Esophagus squamous epithelium (tissue), 5 donors: Measurements from ENCODE around the gene TXNDC17. TPM values are rescaled to one million over a fixed set of nuclear protein-coding genes. Genes with fewer than 3 reads are reported as not detected.

Source experiments
- DNase-seq: peaks from one replicate; lab custom pipeline; 2025; lab: John Stamatoyannopoulos, UW
- H3K27ac ChIP-seq, 4 donors: fragments of 200-600 bp; sonication (generic); one replicate each; pipeline ENCODE4 v1.5.1; 2016 to 2019; ENCODE audit warnings: mild to moderate bottlenecking in 1 of 4
- H3K27me3 ChIP-seq, 4 donors: fragments of 200-600 bp; sonication (generic); 1 replicate in 3 of 4; 2 replicates in 1 of 4; pipeline versions ENCODE4 v1.5.1 to v1.6.0; 2017 to 2021; ENCODE audit warnings: antibody characterized with exemption in 1 of 4
- H3K36me3 ChIP-seq, 3 donors: fragments of 200-600 bp; sonication (generic); one replicate each; pipeline ENCODE4 v1.5.1; 2016 to 2019
- H3K4me1 ChIP-seq, 3 donors: fragments of 200-600 bp; sonication (generic); one replicate each; pipeline ENCODE4 v1.5.1; 2017 to 2019
- H3K4me3 ChIP-seq, 4 donors: fragments of 200-600 bp; sonication (generic); 1 replicate in 3 of 4; 2 replicates in 1 of 4; pipeline ENCODE4 v1.5.1; 2016 to 2019; ENCODE audit warnings: mild to moderate bottlenecking in 2 of 4, moderate library complexity in 1 of 4
- H3K9me3 ChIP-seq, 3 donors: fragments of 200-600 bp; sonication (generic); one replicate each; pipeline ENCODE4 v1.5.1; 2016 to 2019
- CTCF ChIP-seq, 6 experiments: fragments of 450-650 bp in 4 of 6; fragments of 200-600 bp in 2 of 6; sonication (generic) in 2 of 6; IDR thresholded peaks; one replicate each; pipeline ENCODE4 v1.5.1; 2016 to 2019; ENCODE audit warnings: antibody characterized with exemption in 6 of 6, mild to moderate bottlenecking in 4 of 6, moderate library complexity in 4 of 6
- POLR2A ChIP-seq, 4 donors: fragments of 450-650 bp; IDR thresholded peaks; one replicate each; pipeline ENCODE4 v1.6.1; 2017; ENCODE audit warnings: antibody characterized with exemption in 4 of 4, mild to moderate bottlenecking in 4 of 4, moderate library complexity in 3 of 4
- WGBS, 2 donors: methylation state at CpG; one replicate each; pipeline ENCODE4 v1.1.5; 2018; 5-methylcytosine and 5-hydroxymethylcytosine counted together
- intact Hi-C: fragments of 100-400 bp; cut with DNase I; formaldehyde crosslinking; loops from one replicate; pipeline ENCODE4 v1.15.0; 2022
- total RNA-seq, 4 donors: library from RNA; depleted of rRNA; stranded (reverse); fragments of >200 nt; gene quantifications; one replicate each; pipeline ENCODE4 v1.1.0, GENCODE V29; 2016
- donor health status: DM: yes; HTN: yes; CAD: no.

Gene TXNDC17
- total RNA-seq, 4 donors from 2014 or later = 446 to 796 (median 696) TPM

- H3K27ac ChIP-seq = no peak overlapping the region
- no peak overlapping the region for H3K4me3 ChIP-seq
- peaks cover 0 to 12% (median 0%) of the 10 kb centered on the region in 3 donors for H3K4me1 ChIP-seq
- DNase-seq = no peak
- H3K36me3 ChIP-seq = no peaks in the 10 kb centered on the region
- intact Hi-C loops = no loop called here
- TF ChIP-seq CTCF (IDR thresholded peaks at IDR 0.05) (no peak), POLR2A (IDR thresholded peaks at IDR 0.05) (no peak)
- H3K9me3 ChIP-seq = no peaks in the 10 kb centered on the region
- 69 to 75% methylated on average over 6 to 7 of the region's 7 CpGs for WGBS, 2 donors
- H3K27me3 ChIP-seq = peaks cover 0 to 20% (median 0%) of the 10 kb centered on the region in 4 donors
Observed at GRCh38 chr17:6684460-6684783, 43.6 kb downstream of the TXNDC17 start.

DNA sequence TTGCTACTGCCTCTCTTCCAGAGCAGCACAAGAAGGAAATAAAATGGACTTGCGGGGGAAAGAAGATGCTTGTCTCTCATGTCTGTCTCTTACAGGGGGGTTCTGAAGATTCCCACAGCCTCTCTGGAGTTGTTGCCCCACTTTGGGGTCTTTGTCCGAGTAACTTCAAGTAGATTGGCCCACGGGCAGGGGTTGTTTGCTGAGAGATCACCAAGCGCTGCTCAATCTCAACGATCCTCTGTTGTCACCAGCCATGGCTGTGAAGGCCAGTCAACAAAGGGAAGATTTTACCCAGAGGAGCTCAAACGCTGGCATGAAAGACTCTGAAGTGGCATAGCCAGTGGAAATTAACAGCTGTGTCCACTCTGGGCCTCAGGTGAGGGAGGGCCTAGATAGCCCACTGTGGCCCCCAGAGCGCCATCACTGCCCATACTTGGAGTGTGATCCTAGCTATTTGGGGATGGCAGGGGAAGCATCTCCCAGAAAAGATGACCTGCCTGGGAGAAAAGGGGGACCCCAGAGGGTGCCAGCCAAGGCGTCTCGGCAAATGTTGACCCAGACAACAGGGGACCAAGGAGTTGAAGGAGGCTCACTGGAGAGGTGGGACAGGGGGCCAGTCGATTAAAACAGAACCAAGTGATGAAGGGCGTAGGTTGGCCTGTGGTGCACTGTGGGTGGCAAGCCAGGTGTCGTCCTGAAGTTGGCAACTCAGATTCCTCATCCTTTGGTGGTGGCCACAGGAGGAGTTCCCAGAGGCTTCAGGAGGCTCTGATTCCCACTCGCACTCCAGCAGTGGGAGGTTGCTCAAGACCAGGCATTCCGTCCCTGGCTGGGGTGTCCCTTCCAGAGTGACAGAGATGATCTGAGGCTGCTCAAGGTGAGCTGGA lies 44.3 kb downstream of the TXNDC17 start:
- 73% methylated on average over 5 to 13 of the region's 14 CpGs for WGBS, 2 donors
- intact Hi-C loops = no loop called here

DNA sequence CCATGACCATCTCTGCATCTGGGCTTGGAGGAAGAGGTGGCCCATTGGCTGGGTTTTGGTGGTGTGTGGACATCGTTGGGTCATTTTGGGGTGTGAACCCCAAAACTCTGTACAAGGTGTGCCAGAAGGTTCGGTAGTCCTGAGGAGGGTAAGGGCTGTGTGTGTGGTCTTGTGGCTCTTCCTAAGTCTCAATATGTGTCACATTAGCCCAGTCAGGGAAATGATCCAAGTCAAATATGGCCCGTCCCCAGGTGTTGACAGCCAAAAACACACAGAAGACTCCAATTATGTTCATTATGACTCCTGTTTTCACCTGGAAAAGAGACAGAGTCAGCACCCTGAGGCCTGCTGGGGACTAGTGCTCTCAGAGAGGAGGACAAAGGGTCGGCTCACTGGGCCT lies 45.2 kb downstream of the TXNDC17 start:
- DNase-seq = no peak
- H3K27me3 ChIP-seq = peaks cover 0 to 17% (median 0%) of the 10 kb centered on the region in 4 donors
- intact Hi-C loops = no loop called here

More for the DNA sequence above, 44.3 kb downstream of the TXNDC17 start:
- Histone ChIP-seq H3K27ac (no peak overlapping the region), H3K36me3 (no peaks in the 10 kb centered on the region), H3K4me1 (peaks cover 0 to 8% (median 0%) of the 10 kb centered on the region in 3 donors), H3K9me3 (no peaks in the 10 kb centered on the region), H3K4me3 (no peak overlapping the region), H3K27me3 (peaks cover 0 to 17% (median 0%) of the 10 kb centered on the region in 4 donors)
- TF ChIP-seq POLR2A (IDR thresholded peaks at IDR 0.05) = no peak
- TF ChIP-seq CTCF (IDR thresholded peaks at IDR 0.05) = no peak
- DNase-seq = no peak

GRCh38 chr17:6688944-6689343 lies 48.1 kb downstream of the TXNDC17 start:
- no peaks in the 10 kb centered on the region for H3K36me3 ChIP-seq
- no peak overlapping the region for H3K4me3 ChIP-seq
- no peaks in the 10 kb centered on the region for H3K4me1 ChIP-seq
- peaks cover 0 to 18% (median 0%) of the 10 kb centered on the region in 4 donors for H3K27me3 ChIP-seq
- 87 to 88% methylated on average over 9 of the region's 9 CpGs for WGBS, 2 donors
- no peak for DNase-seq
- TF ChIP-seq CTCF (IDR thresholded peaks at IDR 0.05) = no peak
- TF ChIP-seq POLR2A (IDR thresholded peaks at IDR 0.05) = no peak
- no peak overlapping the region for H3K27ac ChIP-seq
- intact Hi-C loops = no loop called here
- no peaks in the 10 kb centered on the region for H3K9me3 ChIP-seq

More for the DNA sequence above, 45.2 kb downstream of the TXNDC17 start:
- TF ChIP-seq CTCF (IDR thresholded peaks at IDR 0.05) = no peak
- no peak for TF ChIP-seq POLR2A (IDR thresholded peaks at IDR 0.05)
- WGBS, 2 donors = 62 to 71% methylated on average over 1 to 2 of the region's 4 CpGs
- H3K27ac ChIP-seq = no peak overlapping the region
- H3K9me3 ChIP-seq = no peaks in the 10 kb centered on the region
- no peak overlapping the region for H3K4me3 ChIP-seq
- peaks cover 0 to 6% (median 0%) of the 10 kb centered on the region in 3 donors for H3K4me1 ChIP-seq
- H3K36me3 ChIP-seq = no peaks in the 10 kb centered on the region

- WGBS, 2 donors = 86 to 92% methylated on average over 9 to 10 of the region's 11 CpGs
- intact Hi-C loops = no loop called here
- Histone ChIP-seq H3K9me3 (no peaks in the 10 kb centered on the region), H3K4me1 (no peaks in the 10 kb centered on the region), H3K4me3 (no peak overlapping the region), H3K27ac (no peak overlapping the region), H3K36me3 (no peaks in the 10 kb centered on the region), H3K27me3 (peaks cover 0 to 10% (median 0%) of the 10 kb centered on the region in 4 donors)
- no peak for DNase-seq
- TF ChIP-seq CTCF (IDR thresholded peaks at IDR 0.05) (no peak), POLR2A (IDR thresholded peaks at IDR 0.05) (no peak)
Observed at GRCh38 chr17:6690641-6691040, 49.8 kb downstream of the TXNDC17 start.
